Neural cell (in vitro differentiated cells): ENCODE data around the gene ZRANB3. TPM values are rescaled to one million over a fixed set of nuclear protein-coding genes. Genes with fewer than 3 reads are reported as not detected.

Source experiments
- H2AFZ ChIP-seq: fragments of 200-600, 300-800 bp; sonication (generic), shearing (Covaris generic); 2 replicates; pipeline ENCODE4 v1.6.0; 2014; ENCODE audit warnings: low read depth, mild to moderate bottlenecking, antibody characterized with exemption, low read length, moderate library complexity
- H3F3A ChIP-seq: fragments of 200-600 bp; shearing (Covaris generic); 2 replicates; pipeline ENCODE4 v1.6.1; 2016; ENCODE audit warnings: mild to moderate bottlenecking, moderate library complexity, mixed read lengths, antibody characterized with exemption, low read length; ENCODE audit not compliant: insufficient read depth, poor library complexity, severe bottlenecking
- H3K27ac ChIP-seq: fragments of 200-600, 300-800 bp; sonication (generic), shearing (Covaris generic); 2 replicates; pipeline ENCODE4 v1.5.1; 2014; ENCODE audit warnings: mild to moderate bottlenecking, low read length, moderate library complexity
- H3K27me3 ChIP-seq: fragments of 300-800, 200-600 bp; sonication (generic), shearing (Covaris generic); 2 replicates; pipeline ENCODE4 v1.6.0; 2014; ENCODE audit warnings: mild to moderate bottlenecking, low read depth, low read length, moderate library complexity; ENCODE audit not compliant: insufficient read depth
- H3K36me3 ChIP-seq: fragments of 300-800, 200-600 bp; sonication (generic), shearing (Covaris generic); 2 replicates; pipeline ENCODE4 v1.5.1; 2014; ENCODE audit warnings: mild to moderate bottlenecking, antibody characterized with exemption, low read length, moderate library complexity; ENCODE audit not compliant: insufficient read depth
- H3K4me2 ChIP-seq: fragments of 300-800, 200-600 bp; sonication (generic), shearing (Covaris generic); 2 replicates; pipeline ENCODE4 v1.6.0; 2014; ENCODE audit warnings: mild to moderate bottlenecking, low read length
- H3K4me3 ChIP-seq: fragments of 300-800, 200-600 bp; sonication (generic), shearing (Covaris generic); 2 replicates; pipeline ENCODE4 v1.5.1; 2014; ENCODE audit warnings: mild to moderate bottlenecking, low read length, moderate library complexity
- H3K79me2 ChIP-seq: fragments of 200-600 bp; shearing (Covaris generic); replicated peaks from 2 replicates; pipeline ENCODE4 v1.6.0; 2014; ENCODE audit warnings: mild to moderate bottlenecking, low read length, moderate library complexity; ENCODE audit not compliant: insufficient read depth
- H3K9ac ChIP-seq: fragments of 300-800, 200-600 bp; sonication (generic), shearing (Covaris generic); 2 replicates; pipeline ENCODE4 v1.6.1; 2016; ENCODE audit warnings: mild to moderate bottlenecking, low read length, mixed read lengths
- H3K9me2 ChIP-seq: fragments of 200-600 bp; shearing (Covaris generic); 2 replicates; pipeline ENCODE4 v1.6.1; 2016; ENCODE audit warnings: mild to moderate bottlenecking, low read length, mixed read lengths; ENCODE audit not compliant: insufficient read depth
- H3K9me3 ChIP-seq: fragments of 200-600, 300-800 bp; sonication (generic), shearing (Covaris generic); 2 replicates; pipeline ENCODE4 v1.6.1; 2016; ENCODE audit warnings: mild to moderate bottlenecking, mixed run types, low read length, moderate library complexity, mixed read lengths
- H4K20me1 ChIP-seq: fragments of 200-600 bp; shearing (Covaris generic); 2 replicates; pipeline ENCODE4 v1.6.1; 2016; ENCODE audit warnings: mild to moderate bottlenecking, mixed run types; ENCODE audit not compliant: insufficient read depth
- EP300 ChIP-seq: fragments of 450-650 bp; conservative IDR thresholded peaks from 2 replicates; pipeline ENCODE4 v1.6.1; 2014; ENCODE audit warnings: antibody characterized with exemption, mild to moderate bottlenecking, moderate library complexity; ENCODE audit not compliant: poor library complexity, severe bottlenecking
- EZH2 ChIP-seq: fragments of 200-600, 300-800 bp; shearing (Covaris generic), sonication (generic); IDR thresholded peaks from 2 replicates; pipeline ENCODE4 v1.6.1; 2014; ENCODE audit warnings: antibody characterized with exemption, low read length, borderline replicate concordance, mild to moderate bottlenecking; ENCODE audit not compliant: insufficient read depth, poor library complexity, severe bottlenecking
- MXI1 ChIP-seq: fragments of 450-650 bp; conservative IDR thresholded peaks from 2 replicates; pipeline ENCODE4 v1.6.1; 2014; ENCODE audit warnings: antibody characterized with exemption, mild to moderate bottlenecking; ENCODE audit not compliant: poor library complexity, severe bottlenecking
- POLR2AphosphoS5 ChIP-seq: IDR thresholded peaks from 2 replicates; pipeline ENCODE4 v1.6.1; 2012
- RAD21 ChIP-seq: fragments of 450-650 bp; conservative IDR thresholded peaks from 2 replicates; pipeline ENCODE4 v1.6.1; 2014; ENCODE audit warnings: antibody characterized with exemption, mild to moderate bottlenecking, moderate library complexity
- SMC3 ChIP-seq: fragments of 450-650 bp; conservative IDR thresholded peaks from 2 replicates; pipeline ENCODE4 v1.6.1; 2014; ENCODE audit warnings: antibody characterized with exemption, mild to moderate bottlenecking, moderate library complexity; ENCODE audit not compliant: poor library complexity
- TAF1 ChIP-seq: IDR thresholded peaks from 2 replicates; pipeline ENCODE4 v1.6.1; 2012; ENCODE audit warnings: low read depth
- polyA plus RNA-seq: library from polyadenylated mRNA; depleted of rRNA; stranded (reverse); fragments of >200 nt; gene quantifications from 2 replicates; pipeline ENCODE4 v1.2.3, GENCODE V29; 2014
- TF ChIP-seq, protein P1 (sequence below): fragments of 450-650 bp; IDR thresholded peaks from 2 replicates; pipeline ENCODE4 v1.5.1; 2014; ENCODE audit warnings: antibody characterized with exemption, mild to moderate bottlenecking, moderate library complexity; ENCODE audit not compliant: poor library complexity, severe bottlenecking
- TF ChIP-seq, protein P2 (sequence below): IDR thresholded peaks from 2 replicates; pipeline ENCODE4 v1.6.1; 2012; ENCODE audit warnings: borderline replicate concordance

The ZRANB3 gene
- polyA plus RNA-seq, 1 donor from 2014 or later: 3.5 TPM

DNA sequence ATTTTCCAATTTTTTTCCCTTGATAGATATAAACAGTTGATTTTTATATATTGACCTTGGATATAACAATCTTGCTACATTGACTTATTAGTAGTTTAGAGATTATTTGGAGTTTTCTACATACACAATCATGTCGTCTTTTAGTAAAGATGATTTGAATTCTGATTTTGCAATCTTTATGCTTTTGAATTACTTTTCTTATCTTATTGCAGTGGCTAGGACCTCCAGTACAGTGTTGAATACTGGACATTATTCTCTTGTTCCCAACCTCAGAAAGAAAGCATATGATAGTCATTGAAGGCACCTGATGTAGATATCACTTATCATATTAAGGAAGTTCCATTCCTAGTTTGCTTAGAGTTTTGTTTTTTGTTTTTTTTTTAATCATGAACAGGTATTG lies 388.7 kb downstream of the ZRANB3 start:
- TF ChIP-seq, protein P1, sequence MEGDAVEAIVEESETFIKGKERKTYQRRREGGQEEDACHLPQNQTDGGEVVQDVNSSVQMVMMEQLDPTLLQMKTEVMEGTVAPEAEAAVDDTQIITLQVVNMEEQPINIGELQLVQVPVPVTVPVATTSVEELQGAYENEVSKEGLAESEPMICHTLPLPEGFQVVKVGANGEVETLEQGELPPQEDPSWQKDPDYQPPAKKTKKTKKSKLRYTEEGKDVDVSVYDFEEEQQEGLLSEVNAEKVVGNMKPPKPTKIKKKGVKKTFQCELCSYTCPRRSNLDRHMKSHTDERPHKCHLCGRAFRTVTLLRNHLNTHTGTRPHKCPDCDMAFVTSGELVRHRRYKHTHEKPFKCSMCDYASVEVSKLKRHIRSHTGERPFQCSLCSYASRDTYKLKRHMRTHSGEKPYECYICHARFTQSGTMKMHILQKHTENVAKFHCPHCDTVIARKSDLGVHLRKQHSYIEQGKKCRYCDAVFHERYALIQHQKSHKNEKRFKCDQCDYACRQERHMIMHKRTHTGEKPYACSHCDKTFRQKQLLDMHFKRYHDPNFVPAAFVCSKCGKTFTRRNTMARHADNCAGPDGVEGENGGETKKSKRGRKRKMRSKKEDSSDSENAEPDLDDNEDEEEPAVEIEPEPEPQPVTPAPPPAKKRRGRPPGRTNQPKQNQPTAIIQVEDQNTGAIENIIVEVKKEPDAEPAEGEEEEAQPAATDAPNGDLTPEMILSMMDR: no peak
- TF ChIP-seq SMC3: no peak
- Histone ChIP-seq H3K9me3 (no peaks in the 10 kb centered on the region), H3K9me2 (no peaks in the 10 kb centered on the region), H3K4me3 (no peak overlapping the region), H2AFZ (no peak overlapping the region), H3K9ac (no peak overlapping the region), H3K36me3 (peaks cover 4% of the 10 kb centered on the region), H3K79me2 (no peaks in the 10 kb centered on the region), H3F3A (no peaks in the 10 kb centered on the region), H3K4me2 (no peak overlapping the region), H3K27me3 (no peaks in the 10 kb centered on the region), H3K27ac (no peak overlapping the region), H4K20me1 (no peaks in the 10 kb centered on the region)

DNA sequence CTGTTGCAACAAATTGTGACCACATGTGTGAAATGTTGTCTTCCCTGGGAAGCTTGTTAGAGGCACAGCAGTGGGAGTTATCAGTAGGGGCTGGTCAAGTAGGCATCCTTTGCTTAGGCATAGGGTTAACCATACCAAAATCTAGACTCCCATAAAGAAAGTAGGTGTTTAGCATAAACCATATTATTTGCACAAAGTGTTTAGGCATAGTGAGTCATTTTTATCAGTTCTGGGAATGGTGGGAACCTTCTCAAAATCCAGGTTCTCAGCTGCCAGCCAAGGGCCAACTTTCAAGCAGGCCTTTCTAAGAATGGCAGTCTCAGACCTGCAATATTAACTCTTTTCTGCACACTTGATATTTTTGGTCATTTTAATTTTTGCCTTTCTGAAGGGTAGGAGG lies 390.4 kb downstream of the ZRANB3 start:
- H3K4me2 ChIP-seq: no peak overlapping the region
- no peaks in the 10 kb centered on the region for H3F3A ChIP-seq
- H3K36me3 ChIP-seq: peaks cover 6% of the 10 kb centered on the region
- no peak overlapping the region for H2AFZ ChIP-seq
- TF ChIP-seq, protein P2, sequence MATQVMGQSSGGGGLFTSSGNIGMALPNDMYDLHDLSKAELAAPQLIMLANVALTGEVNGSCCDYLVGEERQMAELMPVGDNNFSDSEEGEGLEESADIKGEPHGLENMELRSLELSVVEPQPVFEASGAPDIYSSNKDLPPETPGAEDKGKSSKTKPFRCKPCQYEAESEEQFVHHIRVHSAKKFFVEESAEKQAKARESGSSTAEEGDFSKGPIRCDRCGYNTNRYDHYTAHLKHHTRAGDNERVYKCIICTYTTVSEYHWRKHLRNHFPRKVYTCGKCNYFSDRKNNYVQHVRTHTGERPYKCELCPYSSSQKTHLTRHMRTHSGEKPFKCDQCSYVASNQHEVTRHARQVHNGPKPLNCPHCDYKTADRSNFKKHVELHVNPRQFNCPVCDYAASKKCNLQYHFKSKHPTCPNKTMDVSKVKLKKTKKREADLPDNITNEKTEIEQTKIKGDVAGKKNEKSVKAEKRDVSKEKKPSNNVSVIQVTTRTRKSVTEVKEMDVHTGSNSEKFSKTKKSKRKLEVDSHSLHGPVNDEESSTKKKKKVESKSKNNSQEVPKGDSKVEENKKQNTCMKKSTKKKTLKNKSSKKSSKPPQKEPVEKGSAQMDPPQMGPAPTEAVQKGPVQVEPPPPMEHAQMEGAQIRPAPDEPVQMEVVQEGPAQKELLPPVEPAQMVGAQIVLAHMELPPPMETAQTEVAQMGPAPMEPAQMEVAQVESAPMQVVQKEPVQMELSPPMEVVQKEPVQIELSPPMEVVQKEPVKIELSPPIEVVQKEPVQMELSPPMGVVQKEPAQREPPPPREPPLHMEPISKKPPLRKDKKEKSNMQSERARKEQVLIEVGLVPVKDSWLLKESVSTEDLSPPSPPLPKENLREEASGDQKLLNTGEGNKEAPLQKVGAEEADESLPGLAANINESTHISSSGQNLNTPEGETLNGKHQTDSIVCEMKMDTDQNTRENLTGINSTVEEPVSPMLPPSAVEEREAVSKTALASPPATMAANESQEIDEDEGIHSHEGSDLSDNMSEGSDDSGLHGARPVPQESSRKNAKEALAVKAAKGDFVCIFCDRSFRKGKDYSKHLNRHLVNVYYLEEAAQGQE: no peak
- TF ChIP-seq MXI1: no peak
- no peak for TF ChIP-seq RAD21
- no peak for TF ChIP-seq EZH2
- TF ChIP-seq POLR2AphosphoS5: no peak
- TF ChIP-seq SMC3: no peak
- TF ChIP-seq TAF1: no peak
- TF ChIP-seq, protein P1: no peak
- no peak for TF ChIP-seq EP300
- no peaks in the 10 kb centered on the region for H3K9me3 ChIP-seq
- no peaks in the 10 kb centered on the region for H3K9me2 ChIP-seq
- H3K9ac ChIP-seq: no peak overlapping the region
- H3K27ac ChIP-seq: no peak overlapping the region
- no peaks in the 10 kb centered on the region for H4K20me1 ChIP-seq
- H3K79me2 ChIP-seq: no peaks in the 10 kb centered on the region
- H3K4me3 ChIP-seq: no peak overlapping the region
- no peaks in the 10 kb centered on the region for H3K27me3 ChIP-seq
